Fibroblast of villous mesenchyme (primary cell): ENCODE results near the gene JAM2. TPM values are rescaled to one million over a fixed set of nuclear protein-coding genes. Genes with fewer than 3 reads are reported as not detected.
"Not testable (repeated sequence)": the region's sequence is repeated elsewhere in the genome, so short reads cannot be mapped to it uniquely, and the experiment has no call there.

Experiments
- DNase-seq: peaks from one replicate; pipeline ENCODE4 v3.0.0-alpha.2; 2010; ENCODE audit warnings: low read depth
- H3K4me3 ChIP-seq: 2 replicates; pipeline ENCODE4 v1.5.1; 2011; ENCODE audit warnings: low read depth, mild to moderate bottlenecking, low read length
- CTCF ChIP-seq: IDR thresholded peaks from 2 replicates; pipeline ENCODE4 v1.5.1; 2012; ENCODE audit warnings: low read depth, mild to moderate bottlenecking, low read length; ENCODE audit not compliant: insufficient read depth
- total RNA-seq: library from RNA; depleted of rRNA; stranded (reverse); fragments of >200 nt; gene quantifications from 2 replicates; pipeline ENCODE4 v1.2.3, GENCODE V29; 2012

The JAM2 gene
- total RNA-seq, 1 donor: 1.7 TPM

DNA sequence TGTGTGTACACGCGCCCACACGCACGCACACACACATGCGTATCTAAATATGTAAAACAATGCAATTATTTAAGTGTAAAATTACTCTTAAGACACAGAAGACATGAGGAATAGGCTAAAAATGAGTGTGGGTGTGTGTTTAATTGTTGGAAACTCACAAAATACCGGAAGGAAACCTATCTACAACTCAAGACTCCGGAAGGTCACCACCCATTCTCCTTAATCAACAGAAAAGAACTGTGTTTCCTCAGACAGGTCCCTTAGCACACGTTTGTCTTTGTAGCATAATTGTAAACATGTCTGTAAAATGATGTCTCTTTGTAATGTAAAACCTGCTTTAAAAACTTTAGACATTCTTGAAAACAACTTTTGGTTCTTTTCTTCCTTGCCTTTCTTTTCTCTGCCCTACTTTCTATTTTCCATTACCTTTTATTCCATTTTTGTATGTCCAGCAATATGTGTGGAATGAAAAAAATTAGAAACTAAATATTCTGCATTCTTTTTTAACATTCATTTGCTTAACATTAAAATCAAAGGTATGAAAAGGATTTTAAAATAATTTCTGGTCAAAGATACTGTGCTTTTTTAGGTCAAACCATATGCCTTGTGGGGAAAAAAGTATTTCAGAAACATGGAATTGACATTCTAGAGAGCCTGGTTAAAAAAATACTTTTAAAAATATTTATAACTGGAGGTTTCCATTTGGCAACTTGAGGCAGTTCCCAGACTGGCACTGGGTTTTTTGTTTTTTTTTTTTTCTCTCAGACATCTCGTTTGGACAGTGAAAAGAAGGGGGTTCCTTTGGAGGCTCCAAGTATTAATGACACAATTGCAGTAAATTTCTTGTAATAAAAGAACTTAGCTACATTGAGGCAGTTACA is 49.5 kb downstream of the JAM2 start:
- no peak for DNase-seq
- no peak overlapping the region for H3K4me3 ChIP-seq
- no peak for TF ChIP-seq CTCF

DNA sequence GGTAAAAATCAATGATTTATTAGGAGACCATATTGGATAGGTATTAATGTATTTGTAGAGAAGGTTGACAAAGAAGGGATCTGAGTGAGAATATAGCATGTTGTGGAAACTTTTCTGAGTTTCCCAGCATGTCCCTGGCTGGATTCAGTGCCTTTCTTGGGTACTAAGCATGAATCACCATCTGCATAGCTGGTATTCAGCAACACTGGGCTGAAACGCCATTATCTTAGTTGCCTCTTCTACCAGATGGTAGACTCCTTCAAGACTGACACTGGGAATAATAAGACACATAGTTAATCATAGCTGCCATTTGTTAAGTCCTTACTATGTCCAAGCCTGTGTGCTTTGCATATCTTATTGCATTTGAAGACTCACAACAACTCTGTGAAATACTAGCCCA is 50.2 kb downstream of the JAM2 start:
- DNase-seq: no peak
- no peak overlapping the region for H3K4me3 ChIP-seq
- TF ChIP-seq CTCF: no peak

GRCh38 chr21:25691976-25692375 is 52.9 kb downstream of the JAM2 start:
- no peak for TF ChIP-seq CTCF
- H3K4me3 ChIP-seq: no peak overlapping the region
- no peak for DNase-seq

DNA sequence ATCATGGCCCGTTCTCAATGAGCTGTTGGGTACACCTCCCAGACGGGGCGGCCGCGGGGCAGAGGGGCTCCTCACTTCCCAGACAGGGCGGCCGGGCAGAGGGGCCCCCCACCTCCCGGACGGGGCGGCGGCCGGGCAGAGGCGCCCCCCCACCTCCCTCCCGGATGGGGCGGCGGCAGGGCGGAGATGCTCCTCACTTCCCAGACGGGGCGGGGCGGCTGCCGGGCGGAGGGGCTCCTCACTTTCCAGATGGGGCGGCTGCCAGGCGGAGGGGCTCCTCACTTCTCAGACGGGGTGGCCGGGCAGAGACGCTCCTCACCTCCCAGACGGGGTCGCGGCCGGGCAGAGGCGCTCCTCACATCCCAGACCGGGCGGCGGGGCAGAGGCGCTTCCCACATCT is 56.4 kb downstream of the JAM2 start:
- H3K4me3 ChIP-seq, DNase-seq: not testable (repeated sequence)

GRCh38 chr21:25700741-25701140 is 61.7 kb downstream of the JAM2 start:
- H3K4me3 ChIP-seq: no peak overlapping the region
- no peak for TF ChIP-seq CTCF
- no peak for DNase-seq

- TF ChIP-seq CTCF: no peak
- no peak for DNase-seq
These were observed 62.5 kb downstream of the JAM2 start for GRCh38 chr21:25701529-25701928.

DNA sequence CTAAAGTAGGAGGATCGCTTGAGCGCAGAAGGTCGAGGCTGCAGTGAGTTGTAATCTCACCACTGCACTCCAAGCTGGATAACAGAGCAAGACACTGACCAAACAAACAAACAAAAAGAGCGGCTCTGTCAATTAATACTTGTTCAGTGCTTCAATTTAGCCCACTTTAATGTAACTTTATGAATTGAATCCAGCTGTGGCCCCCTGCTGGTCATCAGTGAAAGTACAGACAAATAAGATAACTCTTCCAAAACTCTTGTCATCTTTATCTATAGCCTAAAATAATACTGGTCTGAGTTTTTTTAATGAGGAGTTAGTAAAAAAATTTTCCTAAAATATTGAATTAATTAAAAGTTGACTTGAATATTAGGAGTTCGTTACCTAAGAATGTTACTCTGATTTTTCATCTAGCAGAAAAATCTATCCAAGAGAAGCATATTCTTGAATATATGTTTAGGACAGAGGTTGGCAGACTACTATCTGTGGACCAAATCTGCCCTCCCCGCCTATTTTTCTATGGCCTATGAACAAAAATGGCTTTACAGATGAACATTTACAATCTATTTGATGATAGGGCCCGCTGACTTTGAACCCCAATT is 69.5 kb downstream of the JAM2 start:
- TF ChIP-seq CTCF: peak; percentile 83
- H3K4me3 ChIP-seq: no peak overlapping the region
- peak; percentile 66 for DNase-seq

More at GRCh38 chr21:25701529-25701928, 62.5 kb downstream of the JAM2 start:
- H3K4me3 ChIP-seq: no peak overlapping the region
